Suprapubic skin (tissue), 4 donors: ENCODE results near the gene CLCN5. TPM values are rescaled to one million over a fixed set of nuclear protein-coding genes. Genes with fewer than 3 reads are reported as not detected.

Experiments
- DNase-seq, 2 donors: peaks; one replicate each; pipeline ENCODE4 v3.0.0-alpha.2; 2019; ENCODE audit warnings: low spot score in 2 of 2
- H3K27ac ChIP-seq: fragments of 200-600 bp; sonication (generic); one replicate; pipeline ENCODE4 v1.5.1; 2019
- H3K27me3 ChIP-seq: fragments of 200-600 bp; sonication (generic); one replicate; pipeline ENCODE4 v1.5.1; 2019
- H3K36me3 ChIP-seq: fragments of 200-600 bp; sonication (generic); one replicate; pipeline ENCODE4 v1.5.1; 2019
- H3K4me1 ChIP-seq: fragments of 200-600 bp; sonication (generic); one replicate; pipeline ENCODE4 v1.5.1; 2019
- H3K4me3 ChIP-seq: fragments of 200-600 bp; sonication (generic); one replicate; pipeline ENCODE4 v1.5.1; 2019; ENCODE audit warnings: mild to moderate bottlenecking
- H3K9me3 ChIP-seq: fragments of 200-600 bp; sonication (generic); one replicate; pipeline ENCODE4 v1.5.1; 2019
- CTCF ChIP-seq, 2 donors: fragments of 200-600 bp in 1 of 2; fragments of 450-650 bp in 1 of 2; sonication (generic) in 1 of 2; IDR thresholded peaks; one replicate each; pipeline ENCODE4 v1.5.1; 2016 to 2019; ENCODE audit warnings: antibody characterized with exemption in 2 of 2, mild to moderate bottlenecking in 1 of 2, moderate library complexity in 1 of 2
- EP300 ChIP-seq: sonication (generic); formaldehyde crosslinking; IDR thresholded peaks from one replicate; pipeline ENCODE4 v1.6.1; 2017; ENCODE audit warnings: antibody characterized with exemption
- POLR2A ChIP-seq, 2 donors: fragments of 450-650 bp; IDR thresholded peaks; one replicate each; pipeline ENCODE4 v1.6.1; 2017; ENCODE audit warnings: antibody characterized with exemption in 2 of 2, mild to moderate bottlenecking in 2 of 2, moderate library complexity in 2 of 2
- POLR2AphosphoS5 ChIP-seq, 3 donors: sonication (generic); formaldehyde crosslinking; IDR thresholded peaks; one replicate each; pipeline ENCODE4 v1.6.1; 2017; ENCODE audit warnings: antibody characterized with exemption in 3 of 3
- WGBS: methylation state at CpG from one replicate; pipeline ENCODE4 v1.1.5; 2018; 5-methylcytosine and 5-hydroxymethylcytosine counted together
- total RNA-seq, 4 donors: library from RNA; depleted of rRNA; stranded (reverse); fragments of >200 nt; gene quantifications; one replicate each; pipeline ENCODE4 v1.1.0, GENCODE V29; 2016

CLCN5 gene
- total RNA-seq, 4 donors from 2014 or later, result 6.9 to 24.1 (median 11.5) TPM

GRCh38 chrX:50098749-50099148 lies 176.4 kb downstream of the CLCN5 start:
- no peaks in the 10 kb centered on the region for H3K4me1 ChIP-seq
- TF ChIP-seq CTCF (IDR thresholded peaks at IDR 0.05), result no peak
- no peak for TF ChIP-seq EP300
- no peak for TF ChIP-seq POLR2AphosphoS5 (IDR thresholded peaks at IDR 0.05)
- TF ChIP-seq POLR2A (IDR thresholded peaks at IDR 0.05), result no peak
- no peak overlapping the region for H3K4me3 ChIP-seq
- DNase-seq, result no peak
- no peaks in the 10 kb centered on the region for H3K9me3 ChIP-seq
- WGBS, result 78% methylated on average over 5 of the region's 5 CpGs
- no peaks in the 10 kb centered on the region for H3K36me3 ChIP-seq
- no peaks in the 10 kb centered on the region for H3K27me3 ChIP-seq
- H3K27ac ChIP-seq, result no peak overlapping the region

DNA sequence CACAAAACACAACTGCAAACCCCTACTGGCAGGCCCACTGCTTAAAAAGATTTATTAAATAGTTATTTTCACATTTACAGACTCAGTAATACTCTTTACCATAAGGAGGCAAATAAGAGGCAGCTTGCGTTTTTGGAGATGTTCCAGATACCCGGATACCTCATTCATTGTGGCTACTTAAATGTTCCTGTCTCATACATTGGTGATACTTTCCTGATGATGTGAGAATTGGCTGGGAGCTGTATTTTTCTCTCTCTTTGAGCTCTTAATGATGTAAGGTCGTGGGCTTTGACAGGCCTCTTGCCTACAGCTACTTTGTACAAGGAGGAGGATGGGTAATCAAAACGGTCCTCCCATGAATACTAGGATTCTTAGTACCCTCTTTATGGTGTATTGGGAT lies 176.9 kb downstream of the CLCN5 start:
- no peaks in the 10 kb centered on the region for H3K4me1 ChIP-seq
- DNase-seq, result no peak
- H3K4me3 ChIP-seq, result no peak overlapping the region
- H3K9me3 ChIP-seq, result no peaks in the 10 kb centered on the region
- no peak for TF ChIP-seq EP300
- no peak for TF ChIP-seq POLR2A (IDR thresholded peaks at IDR 0.05)
- TF ChIP-seq CTCF (IDR thresholded peaks at IDR 0.05), result no peak
- TF ChIP-seq POLR2AphosphoS5 (IDR thresholded peaks at IDR 0.05), result no peak
- H3K36me3 ChIP-seq, result no peaks in the 10 kb centered on the region
- H3K27ac ChIP-seq, result no peak overlapping the region
- no peaks in the 10 kb centered on the region for H3K27me3 ChIP-seq
- 38% methylated on average over 4 of the region's 4 CpGs for WGBS

DNA sequence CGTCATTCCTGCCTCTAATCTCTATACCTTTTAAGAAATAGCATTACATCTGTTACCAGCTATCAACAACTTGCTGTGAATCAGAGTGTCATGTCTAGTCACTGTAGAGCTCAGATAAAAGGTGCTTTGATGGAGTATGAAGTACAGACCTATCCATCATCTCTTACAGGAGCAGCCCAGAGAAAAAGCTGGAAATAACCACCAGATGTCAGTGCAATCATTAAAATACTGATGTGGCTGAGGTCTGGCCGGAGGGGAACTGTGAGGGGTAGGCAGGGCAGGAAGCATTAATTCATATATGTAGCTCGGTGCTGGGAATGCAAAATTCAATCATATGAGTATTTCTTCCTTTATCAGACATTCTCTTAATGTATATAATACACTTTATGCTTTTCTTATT lies 177.8 kb downstream of the CLCN5 start:
- Histone ChIP-seq H3K4me3 (no peak overlapping the region), H3K27me3 (no peaks in the 10 kb centered on the region), H3K36me3 (no peaks in the 10 kb centered on the region), H3K9me3 (no peaks in the 10 kb centered on the region), H3K27ac (no peak overlapping the region), H3K4me1 (no peaks in the 10 kb centered on the region)
- DNase-seq, result no peak
- 34% methylated on average over 3 of the region's 3 CpGs for WGBS
- TF ChIP-seq CTCF (IDR thresholded peaks at IDR 0.05) (no peak), EP300 (no peak), POLR2A (IDR thresholded peaks at IDR 0.05) (no peak), POLR2AphosphoS5 (IDR thresholded peaks at IDR 0.05) (no peak)

- 78% methylated on average over 1 of the region's 1 CpG for WGBS
- no peak for TF ChIP-seq EP300
- no peak for TF ChIP-seq POLR2A (IDR thresholded peaks at IDR 0.05)
- TF ChIP-seq CTCF (IDR thresholded peaks at IDR 0.05), result no peak
- TF ChIP-seq POLR2AphosphoS5 (IDR thresholded peaks at IDR 0.05), result no peak
- no peaks in the 10 kb centered on the region for H3K9me3 ChIP-seq
- H3K36me3 ChIP-seq, result no peaks in the 10 kb centered on the region
- no peak for DNase-seq
- H3K27me3 ChIP-seq, result no peaks in the 10 kb centered on the region
- H3K27ac ChIP-seq, result no peak overlapping the region
- H3K4me1 ChIP-seq, result no peaks in the 10 kb centered on the region
- H3K4me3 ChIP-seq, result no peak overlapping the region
Measured at GRCh38 chrX:50103176-50103575, 180.8 kb downstream of the CLCN5 start.

DNA sequence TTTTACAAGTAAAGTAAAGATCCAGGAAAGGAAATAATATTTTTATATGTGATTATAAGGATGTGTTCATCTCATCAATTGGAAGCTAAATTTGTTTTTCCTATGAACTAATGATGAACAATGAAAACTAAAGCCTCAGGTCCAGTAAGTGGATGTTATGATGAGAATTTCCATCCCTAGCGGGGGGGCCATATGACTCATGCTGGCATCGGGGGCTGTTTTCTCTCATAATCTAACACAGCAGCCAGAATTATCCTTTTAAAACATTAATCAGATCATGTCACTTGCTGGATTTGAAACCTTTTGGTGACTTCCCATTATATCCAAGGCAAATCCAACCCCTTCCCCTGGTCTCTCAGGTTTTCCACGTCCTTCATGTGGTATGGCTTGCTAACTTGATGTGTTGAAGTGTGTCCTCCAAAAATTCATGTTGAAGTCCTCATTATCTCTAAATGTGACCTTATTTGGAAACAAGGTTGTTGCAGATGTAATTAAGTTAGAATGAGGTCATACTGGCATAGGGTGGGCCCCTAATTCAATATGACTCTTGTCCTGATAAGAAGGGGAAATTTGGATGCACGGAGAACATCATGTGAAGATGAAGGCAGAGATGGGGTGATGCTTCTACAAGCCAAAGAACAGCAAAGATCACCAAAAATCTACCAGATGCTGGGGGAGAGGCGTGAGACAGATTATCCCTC lies 181.6 kb downstream of the CLCN5 start:
- no peaks in the 10 kb centered on the region for H3K9me3 ChIP-seq
- H3K27me3 ChIP-seq, result no peaks in the 10 kb centered on the region
- TF ChIP-seq EP300 (no peak), CTCF (IDR thresholded peaks at IDR 0.05) (no peak), POLR2AphosphoS5 (IDR thresholded peaks at IDR 0.05) (no peak), POLR2A (IDR thresholded peaks at IDR 0.05) (no peak)
- DNase-seq, result no peak
- no peak overlapping the region for H3K27ac ChIP-seq
- H3K4me3 ChIP-seq, result no peak overlapping the region
- 56% methylated on average over 5 of the region's 5 CpGs for WGBS
- no peaks in the 10 kb centered on the region for H3K4me1 ChIP-seq
- H3K36me3 ChIP-seq, result no peaks in the 10 kb centered on the region
